Measurements from ENCODE around the gene ASPN.

The ASPN gene

DNA sequence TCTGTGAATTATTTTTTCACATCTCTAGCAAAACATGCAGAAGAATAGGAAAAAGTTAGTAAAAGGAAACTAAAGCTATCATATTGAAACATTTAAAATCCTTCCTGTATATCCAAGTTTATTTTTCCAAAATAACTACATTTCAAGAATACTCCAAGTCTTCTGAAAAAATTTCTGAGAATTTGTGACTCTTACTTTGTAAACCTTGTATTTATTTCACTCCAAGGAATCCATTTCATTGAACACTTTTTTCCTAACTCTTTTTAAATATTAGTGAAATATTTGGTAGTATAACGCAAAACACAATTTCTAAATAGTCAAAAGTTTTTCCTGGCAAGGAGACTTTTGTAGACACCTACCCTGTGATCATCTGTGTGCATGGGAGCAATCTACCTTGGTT, 34.2 kb upstream of the ASPN start:
- Histone ChIP-seq H3K4me1 (ENCODE audit: control insufficient read depth, insufficient read depth, low read length) (peaks cover 2% of the 10 kb centered on the region), H3K4me3 (ENCODE audit: low read length) (no peak overlapping the region), H3K9ac (ENCODE audit: low read length) (no peak overlapping the region), H3K27me3 (ENCODE audit: control insufficient read depth, insufficient read depth, low read length) (no peaks in the 10 kb centered on the region), H3K27ac (ENCODE audit: low read depth, low read length) (no peak overlapping the region), H3K36me3 (ENCODE audit: control insufficient read depth, insufficient read depth, low read length) (no peaks in the 10 kb centered on the region)

DNA sequence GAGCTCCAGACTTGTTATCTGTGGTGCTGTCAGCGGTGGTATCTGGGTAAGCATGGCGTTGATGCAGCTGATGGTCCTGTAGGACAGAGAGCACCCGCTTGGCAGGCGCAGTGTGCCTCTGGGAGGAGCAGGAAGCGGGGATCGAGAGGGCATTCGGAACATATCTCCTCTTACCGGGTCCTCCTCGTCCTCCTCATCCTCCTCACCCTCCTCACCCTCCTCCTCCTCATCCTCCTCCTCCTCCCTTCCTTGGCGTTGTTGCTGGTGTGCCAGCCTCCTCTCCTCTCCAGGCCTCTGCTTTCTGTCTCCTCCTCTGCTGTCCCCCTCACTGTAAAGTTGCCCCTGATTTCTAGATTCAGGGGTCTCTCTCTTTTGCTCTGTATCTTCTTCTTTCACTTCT, 32.3 kb upstream of the ASPN start:
- H3K4me3 ChIP-seq (ENCODE audit: low read length), result no peak overlapping the region
- H3K27me3 ChIP-seq (ENCODE audit: control insufficient read depth, insufficient read depth, low read length), result no peaks in the 10 kb centered on the region
- H3K27ac ChIP-seq (ENCODE audit: low read depth, low read length), result no peak overlapping the region
- H3K9ac ChIP-seq (ENCODE audit: low read length), result no peak overlapping the region
- peaks cover 2% of the 10 kb centered on the region for H3K4me1 ChIP-seq (ENCODE audit: control insufficient read depth, insufficient read depth, low read length)
- no peaks in the 10 kb centered on the region for H3K36me3 ChIP-seq (ENCODE audit: control insufficient read depth, insufficient read depth, low read length)

DNA sequence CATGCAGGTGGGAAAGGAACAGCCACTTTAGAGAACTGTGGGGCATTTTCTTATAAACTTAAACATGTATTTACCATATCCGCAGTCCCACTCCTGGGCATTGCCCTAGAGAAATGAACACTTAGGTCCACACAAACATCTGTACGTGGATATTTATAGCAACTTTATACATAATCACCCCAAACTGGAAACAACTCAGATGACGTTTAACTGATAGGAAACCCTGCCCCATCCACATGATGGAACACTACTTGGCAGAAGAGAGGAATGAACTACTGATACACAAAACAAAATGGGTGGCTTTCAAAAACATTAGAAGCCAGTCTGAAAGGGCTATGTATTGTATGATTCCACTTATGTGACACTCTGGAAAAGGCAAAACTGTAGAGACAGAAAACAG, 31.0 kb upstream of the ASPN start:
- Histone ChIP-seq H3K27ac (ENCODE audit: low read depth, low read length) (no peak overlapping the region), H3K27me3 (ENCODE audit: control insufficient read depth, insufficient read depth, low read length) (no peaks in the 10 kb centered on the region), H3K36me3 (ENCODE audit: control insufficient read depth, insufficient read depth, low read length) (no peaks in the 10 kb centered on the region), H3K4me3 (ENCODE audit: low read length) (no peak overlapping the region), H3K9ac (ENCODE audit: low read length) (no peak overlapping the region), H3K4me1 (ENCODE audit: control insufficient read depth, insufficient read depth, low read length) (peaks cover 4% of the 10 kb centered on the region)

DNA sequence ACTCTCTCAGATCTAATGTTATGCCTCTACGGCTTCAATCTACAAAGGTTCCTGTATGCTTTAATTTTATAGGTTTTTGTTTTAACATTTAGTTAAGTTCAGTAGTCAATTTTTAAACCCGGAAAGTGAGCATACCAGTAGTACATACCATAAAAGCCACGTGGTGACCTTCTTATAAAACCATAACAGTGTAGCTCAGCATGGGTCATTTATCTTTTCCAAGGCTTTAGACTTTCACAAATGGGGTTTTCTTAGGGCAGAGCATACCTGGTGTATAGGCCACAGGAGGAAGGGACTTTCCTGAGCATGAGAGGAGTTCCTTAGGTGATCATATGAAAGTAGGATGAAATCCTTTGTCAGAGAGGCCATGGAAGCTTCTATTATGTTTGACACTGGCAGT, 30.3 kb upstream of the ASPN start:
- no peaks in the 10 kb centered on the region for H3K27me3 ChIP-seq (ENCODE audit: control insufficient read depth, insufficient read depth, low read length)
- no peaks in the 10 kb centered on the region for H3K36me3 ChIP-seq (ENCODE audit: control insufficient read depth, insufficient read depth, low read length)
- no peak overlapping the region for H3K9ac ChIP-seq (ENCODE audit: low read length)
- peaks cover 11% of the 10 kb centered on the region for H3K4me1 ChIP-seq (ENCODE audit: control insufficient read depth, insufficient read depth, low read length)
- no peak overlapping the region for H3K4me3 ChIP-seq (ENCODE audit: low read length)
- H3K27ac ChIP-seq (ENCODE audit: low read depth, low read length), result peak overlapping the region; percentile 9

DNA sequence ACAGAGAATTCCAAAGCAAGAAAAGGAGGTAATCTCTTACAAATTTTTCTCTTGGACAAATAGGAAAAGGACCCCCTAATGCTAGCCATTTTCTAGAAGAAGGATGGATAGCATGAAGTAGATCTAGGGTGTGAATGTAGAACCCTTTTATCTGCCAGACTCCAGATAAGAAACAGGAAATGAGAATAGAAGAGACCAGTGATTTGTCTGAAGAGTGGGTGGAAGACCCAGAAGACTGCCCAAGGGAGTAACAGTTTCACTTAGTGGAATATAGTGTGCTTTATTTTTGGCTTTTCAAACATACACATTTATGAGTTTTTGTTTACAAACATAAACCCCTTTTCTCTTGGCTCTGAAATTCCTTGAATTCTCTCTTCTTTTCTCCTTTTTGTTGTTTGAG, 28.4 kb upstream of the ASPN start:
- no peaks in the 10 kb centered on the region for H3K36me3 ChIP-seq (ENCODE audit: control insufficient read depth, insufficient read depth, low read length)
- H3K4me3 ChIP-seq (ENCODE audit: low read length), result no peak overlapping the region
- H3K9ac ChIP-seq (ENCODE audit: low read length), result no peak overlapping the region
- no peak overlapping the region for H3K27ac ChIP-seq (ENCODE audit: low read depth, low read length)
- H3K4me1 ChIP-seq (ENCODE audit: control insufficient read depth, insufficient read depth, low read length), result peaks cover 27% of the 10 kb centered on the region
- H3K27me3 ChIP-seq (ENCODE audit: control insufficient read depth, insufficient read depth, low read length), result no peaks in the 10 kb centered on the region

DNA sequence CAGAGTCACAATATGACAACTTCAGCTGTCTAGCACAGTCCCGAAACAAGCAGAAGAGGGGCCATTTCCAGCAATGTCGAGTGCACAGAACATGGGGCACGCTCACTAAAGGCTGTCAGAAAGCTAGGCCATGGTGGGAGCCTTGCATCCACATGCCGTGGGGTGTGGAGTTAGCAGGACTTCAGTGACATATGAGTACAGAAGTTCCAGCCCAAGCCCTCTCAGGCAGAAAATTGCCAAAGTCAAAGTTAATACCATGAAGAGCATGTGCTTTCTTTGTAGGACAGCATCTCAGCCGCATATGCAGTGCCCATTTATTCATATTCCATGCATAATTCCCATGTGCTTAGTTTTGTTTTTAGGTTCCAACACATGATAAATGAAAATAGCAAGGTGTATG, 26.7 kb upstream of the ASPN start:
- Histone ChIP-seq H3K4me1 (ENCODE audit: control insufficient read depth, insufficient read depth, low read length) (peaks cover 41% of the 10 kb centered on the region), H3K27ac (ENCODE audit: low read depth, low read length) (no peak overlapping the region), H3K4me3 (ENCODE audit: low read length) (no peak overlapping the region), H3K36me3 (ENCODE audit: control insufficient read depth, insufficient read depth, low read length) (no peaks in the 10 kb centered on the region), H3K9ac (ENCODE audit: low read length) (no peak overlapping the region), H3K27me3 (ENCODE audit: control insufficient read depth, insufficient read depth, low read length) (no peaks in the 10 kb centered on the region)

DNA sequence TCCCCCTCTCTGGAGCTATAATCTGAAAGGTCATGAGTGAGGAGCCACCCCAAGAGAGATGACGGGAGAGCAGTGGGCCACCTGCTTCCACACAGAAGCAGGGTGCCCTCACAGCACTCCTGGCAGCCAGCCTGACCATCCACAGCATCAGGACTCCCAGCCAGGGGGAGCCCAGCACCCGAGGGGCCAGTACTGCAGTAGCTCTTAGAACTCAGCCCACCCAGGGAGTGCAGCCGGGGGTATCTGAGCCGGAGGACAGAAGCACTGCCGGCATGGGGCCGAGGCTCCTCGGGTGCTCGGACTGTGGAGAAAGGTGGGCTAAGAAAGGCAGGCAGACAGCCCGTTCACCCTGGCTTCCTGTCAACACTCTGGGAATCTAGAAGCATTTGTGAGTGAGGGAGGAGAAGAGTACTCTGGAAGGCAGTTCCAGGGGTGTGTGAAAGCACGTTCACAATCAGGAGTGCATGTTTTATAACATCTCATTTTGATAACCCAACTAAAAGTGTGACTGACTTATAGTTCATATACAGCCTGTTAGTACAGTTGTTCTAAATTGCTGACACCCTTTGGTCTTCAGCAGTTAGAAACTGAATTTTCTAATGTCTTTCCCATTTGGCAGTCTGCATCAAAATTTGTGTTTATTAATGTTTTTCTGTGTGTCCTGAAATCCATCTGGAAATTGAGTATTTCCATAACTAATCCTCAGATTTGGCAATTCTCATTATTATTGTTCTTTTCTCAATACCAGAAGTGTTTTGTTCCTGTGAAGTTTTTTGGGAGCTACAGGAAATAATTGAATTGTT, 25.9 kb upstream of the ASPN start:
- no peak overlapping the region for H3K9ac ChIP-seq (ENCODE audit: low read length)
- H3K27ac ChIP-seq (ENCODE audit: low read depth, low read length), result peak overlapping the region; percentile 72
- no peak overlapping the region for H3K4me3 ChIP-seq (ENCODE audit: low read length)
- peaks cover 39% of the 10 kb centered on the region for H3K4me1 ChIP-seq (ENCODE audit: control insufficient read depth, insufficient read depth, low read length)
- H3K27me3 ChIP-seq (ENCODE audit: control insufficient read depth, insufficient read depth, low read length), result no peaks in the 10 kb centered on the region
- no peaks in the 10 kb centered on the region for H3K36me3 ChIP-seq (ENCODE audit: control insufficient read depth, insufficient read depth, low read length)

DNA sequence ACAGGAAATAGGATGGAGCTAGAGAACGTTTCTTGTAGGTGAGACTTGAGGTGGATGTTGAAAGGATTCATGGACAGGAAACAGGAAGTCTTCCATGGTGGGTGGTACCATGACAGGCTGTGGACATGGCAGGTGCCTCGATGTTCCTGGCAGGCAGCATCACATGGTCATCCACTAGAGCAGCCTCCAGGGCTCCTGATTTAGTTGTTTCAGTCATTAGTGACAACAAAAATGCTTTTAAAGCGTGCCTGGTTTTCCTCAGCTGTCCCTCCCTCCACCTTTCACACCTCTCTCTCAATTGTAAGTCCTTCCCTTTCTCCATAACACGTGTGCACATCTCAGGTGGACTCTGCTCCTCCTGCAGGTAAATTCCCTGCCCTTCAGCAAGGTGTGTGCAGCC, 25.2 kb upstream of the ASPN start:
- no peaks in the 10 kb centered on the region for H3K36me3 ChIP-seq (ENCODE audit: control insufficient read depth, insufficient read depth, low read length)
- H3K27ac ChIP-seq (ENCODE audit: low read depth, low read length), result peak overlapping the region; percentile 72
- peaks cover 39% of the 10 kb centered on the region for H3K4me1 ChIP-seq (ENCODE audit: control insufficient read depth, insufficient read depth, low read length)
- no peaks in the 10 kb centered on the region for H3K27me3 ChIP-seq (ENCODE audit: control insufficient read depth, insufficient read depth, low read length)
- no peak overlapping the region for H3K4me3 ChIP-seq (ENCODE audit: low read length)
- no peak overlapping the region for H3K9ac ChIP-seq (ENCODE audit: low read length)

DNA sequence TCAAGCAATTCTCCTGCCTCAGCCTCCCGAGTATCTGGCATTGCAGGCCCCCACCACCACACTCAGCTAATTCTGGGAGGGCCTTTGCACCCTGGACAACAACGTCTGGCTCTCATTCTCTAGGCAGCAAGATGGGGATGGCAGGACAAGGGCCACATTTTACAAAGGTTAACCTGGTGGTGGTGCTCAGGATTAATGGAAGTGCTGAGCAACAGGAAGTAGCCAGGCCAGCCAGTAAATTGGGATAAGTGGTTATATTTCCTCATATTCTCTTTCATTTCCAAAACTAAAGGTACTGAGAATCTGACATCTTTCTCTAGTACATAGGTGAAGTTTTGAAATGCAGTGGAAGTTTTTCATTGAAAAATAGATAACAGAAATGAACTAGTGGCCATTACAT, 24.7 kb upstream of the ASPN start:
- Histone ChIP-seq H3K27me3 (ENCODE audit: control insufficient read depth, insufficient read depth, low read length) (no peaks in the 10 kb centered on the region), H3K4me1 (ENCODE audit: control insufficient read depth, insufficient read depth, low read length) (peaks cover 42% of the 10 kb centered on the region), H3K9ac (ENCODE audit: low read length) (no peak overlapping the region), H3K4me3 (ENCODE audit: low read length) (no peak overlapping the region), H3K27ac (ENCODE audit: low read depth, low read length) (peak overlapping the region; percentile 72), H3K36me3 (ENCODE audit: control insufficient read depth, insufficient read depth, low read length) (no peaks in the 10 kb centered on the region)

DNA sequence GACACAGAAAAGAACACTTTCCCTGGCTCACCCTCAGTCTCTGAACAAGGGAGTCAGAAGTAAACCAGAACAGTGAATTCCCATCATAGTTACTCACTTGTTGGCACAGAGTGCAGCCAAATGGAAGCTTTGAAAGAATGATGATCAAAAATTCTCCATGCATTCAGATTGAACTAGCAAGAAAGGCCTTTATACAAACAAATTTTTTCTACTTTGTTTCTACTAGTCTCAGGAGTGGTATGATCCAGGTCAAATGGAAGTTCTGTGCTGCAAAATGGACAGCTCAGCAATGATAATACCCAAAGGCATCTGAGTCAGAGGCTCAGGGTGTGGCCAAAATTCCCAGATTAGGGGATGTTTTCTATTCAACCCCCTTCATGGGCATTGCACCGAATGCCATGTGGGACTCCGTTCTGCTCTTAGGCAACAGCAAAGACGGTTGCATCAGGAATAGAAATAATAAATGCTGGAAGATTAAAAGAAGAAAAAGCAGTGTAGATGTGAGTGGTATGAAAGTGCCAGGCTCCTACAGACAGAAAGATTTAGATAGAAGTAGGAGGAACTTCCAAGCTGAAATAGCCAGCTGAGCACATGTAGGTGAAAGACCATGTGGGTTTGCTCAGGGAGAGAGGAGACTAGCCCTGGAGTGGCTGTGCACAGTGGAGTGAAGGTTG, 24.0 kb upstream of the ASPN start:
- H3K27me3 ChIP-seq (ENCODE audit: control insufficient read depth, insufficient read depth, low read length), result no peaks in the 10 kb centered on the region
- H3K27ac ChIP-seq (ENCODE audit: low read depth, low read length), result peak overlapping the region; percentile 72
- no peaks in the 10 kb centered on the region for H3K36me3 ChIP-seq (ENCODE audit: control insufficient read depth, insufficient read depth, low read length)
- H3K9ac ChIP-seq (ENCODE audit: low read length), result no peak overlapping the region
- peak overlapping the region; percentile 18 for H3K4me3 ChIP-seq (ENCODE audit: low read length)
- peaks cover 48% of the 10 kb centered on the region for H3K4me1 ChIP-seq (ENCODE audit: control insufficient read depth, insufficient read depth, low read length)

DNA sequence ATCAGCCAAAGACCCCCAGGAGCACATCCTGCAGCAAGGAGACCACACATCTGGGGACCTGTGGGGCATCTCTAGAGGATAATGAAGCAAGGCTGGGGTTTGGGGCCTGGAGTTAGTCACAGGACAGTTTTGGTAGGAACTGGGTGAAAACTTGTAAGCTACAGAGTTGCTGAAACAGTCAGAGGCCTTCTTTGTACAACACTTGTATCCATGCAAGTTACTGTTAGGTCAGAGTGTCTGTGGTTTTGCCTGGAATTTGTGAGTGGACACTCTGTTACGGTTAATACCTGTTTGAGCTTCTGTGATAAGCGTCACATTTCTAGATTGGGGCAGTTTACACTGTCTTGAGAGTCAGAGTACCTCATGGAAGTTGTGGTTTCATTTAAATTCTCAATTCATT, 22.6 kb upstream of the ASPN start:
- Histone ChIP-seq H3K4me1 (ENCODE audit: control insufficient read depth, insufficient read depth, low read length) (peaks cover 49% of the 10 kb centered on the region), H3K27me3 (ENCODE audit: control insufficient read depth, insufficient read depth, low read length) (no peaks in the 10 kb centered on the region), H3K9ac (ENCODE audit: low read length) (no peak overlapping the region), H3K27ac (ENCODE audit: low read depth, low read length) (peak overlapping the region; percentile 75), H3K4me3 (ENCODE audit: low read length) (no peak overlapping the region), H3K36me3 (ENCODE audit: control insufficient read depth, insufficient read depth, low read length) (no peaks in the 10 kb centered on the region)

DNA sequence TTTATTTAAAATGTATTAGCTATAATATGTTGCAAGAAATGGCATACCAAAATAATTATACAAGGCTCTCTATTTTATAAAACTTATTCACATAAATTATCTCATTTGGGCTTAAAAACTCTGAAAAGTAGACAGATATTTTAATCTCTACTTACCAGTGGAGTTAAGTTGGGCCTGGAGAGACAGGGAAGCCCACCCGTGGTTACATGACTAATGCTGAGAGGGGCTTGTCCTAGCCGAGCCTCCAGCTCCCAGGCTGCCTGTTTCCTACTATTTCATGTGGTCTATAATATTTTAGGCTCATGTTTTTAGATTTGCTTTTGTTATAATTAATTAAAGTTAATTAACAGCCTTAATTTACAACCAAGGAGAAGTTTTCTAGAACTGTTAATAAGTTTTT, 20.9 kb upstream of the ASPN start:
- no peak overlapping the region for H3K4me3 ChIP-seq (ENCODE audit: low read length)
- H3K27ac ChIP-seq (ENCODE audit: low read depth, low read length), result peak overlapping the region; percentile 6
- H3K36me3 ChIP-seq (ENCODE audit: control insufficient read depth, insufficient read depth, low read length), result no peaks in the 10 kb centered on the region
- no peaks in the 10 kb centered on the region for H3K27me3 ChIP-seq (ENCODE audit: control insufficient read depth, insufficient read depth, low read length)
- H3K9ac ChIP-seq (ENCODE audit: low read length), result no peak overlapping the region
- peaks cover 45% of the 10 kb centered on the region for H3K4me1 ChIP-seq (ENCODE audit: control insufficient read depth, insufficient read depth, low read length)

Measured in rectal smooth muscle tissue (tissue), 1 donor.